HG03565 (cell line): ENCODE results near the gene GOLT1A.

Experiments used
- ATAC-seq: cut with Tn5 transposase; IDR thresholded peaks from one replicate; pipeline ENCODE4 v1.9.1; 2021; ENCODE audit warnings: mild to moderate bottlenecking, moderate library complexity; ENCODE audit not compliant: unreplicated experiment

The GOLT1A gene

GRCh38 chr1:204192589-204193352 is 21.0 kb downstream of the GOLT1A start:
- no peak for ATAC-seq

- no peak for ATAC-seq
Observed at GRCh38 chr1:204192046-204192445, 21.7 kb downstream of the GOLT1A start.

DNA sequence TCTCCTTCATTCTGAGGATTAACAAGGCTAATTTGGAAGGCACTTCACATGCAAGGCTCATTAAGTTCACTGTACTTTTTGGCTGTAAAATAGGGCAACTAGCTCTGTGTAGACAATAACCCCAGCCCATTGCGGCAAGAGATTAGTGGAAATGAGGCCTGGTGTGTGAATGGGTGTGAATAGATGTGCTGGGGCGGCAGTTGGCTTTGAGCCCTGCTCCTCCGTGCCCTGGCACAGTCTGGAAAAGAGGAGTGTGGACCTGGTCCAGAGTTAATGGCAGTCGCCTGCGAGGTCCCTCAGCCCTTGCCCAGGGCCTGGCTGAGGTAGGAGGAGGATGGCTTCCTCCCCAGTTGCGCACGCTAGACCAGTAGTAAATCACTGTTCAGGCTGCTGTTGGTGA is 22.3 kb downstream of the GOLT1A start:
- no peak for ATAC-seq

DNA sequence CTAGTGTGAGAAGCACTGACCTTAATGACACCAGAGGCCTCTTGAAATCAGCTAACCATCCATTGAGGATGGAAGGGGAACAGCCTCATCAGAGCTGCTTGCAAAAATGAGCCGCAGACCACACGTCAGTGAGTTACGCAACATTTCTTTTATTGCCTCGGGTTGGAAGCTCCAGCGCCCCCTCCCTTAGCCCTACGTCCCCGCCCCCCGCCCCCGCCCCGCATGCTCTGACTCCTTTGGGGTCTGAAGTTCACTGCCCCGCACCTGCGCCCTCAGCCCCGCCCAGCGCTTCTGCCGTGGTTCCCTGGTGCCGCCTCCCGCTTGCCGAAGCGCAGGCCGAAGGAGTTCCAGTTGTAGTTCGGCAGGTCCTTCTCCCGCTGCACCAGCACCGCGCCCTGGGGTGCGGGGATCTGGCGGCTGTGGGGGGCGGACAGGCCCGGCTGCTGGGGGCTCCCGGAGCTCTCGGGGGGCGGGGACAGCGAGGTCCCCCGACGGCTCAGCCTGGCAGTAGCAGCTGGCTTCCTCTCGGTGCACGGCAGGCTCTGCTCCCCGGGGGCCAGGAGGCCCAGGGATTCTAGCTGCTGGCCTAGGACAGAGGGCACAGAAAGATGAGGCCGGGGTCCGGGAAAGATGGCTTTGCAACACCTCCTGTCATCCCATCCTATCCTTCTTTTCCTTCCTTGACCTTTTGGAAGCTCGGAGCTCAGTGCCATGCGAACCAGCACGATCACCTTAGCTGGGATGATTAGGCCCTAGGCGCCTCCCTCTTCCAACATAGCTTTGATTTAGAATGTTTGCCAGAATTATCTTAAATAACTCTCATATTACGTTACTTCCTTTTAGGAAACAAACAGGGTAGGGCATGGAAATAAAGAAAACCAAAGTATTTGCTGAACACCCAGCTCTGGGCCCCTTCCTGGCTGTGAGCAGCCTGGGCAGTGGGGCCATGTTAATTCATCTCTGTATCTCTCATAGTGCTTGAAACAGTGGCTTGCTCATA is 23.3 kb downstream of the GOLT1A start:
- no peak for ATAC-seq

GRCh38 chr1:204188959-204189639 is 24.7 kb downstream of the GOLT1A start:
- no peak for ATAC-seq

- no peak for ATAC-seq
Observed at GRCh38 chr1:204186597-204186996, 27.2 kb downstream of the GOLT1A start.

DNA sequence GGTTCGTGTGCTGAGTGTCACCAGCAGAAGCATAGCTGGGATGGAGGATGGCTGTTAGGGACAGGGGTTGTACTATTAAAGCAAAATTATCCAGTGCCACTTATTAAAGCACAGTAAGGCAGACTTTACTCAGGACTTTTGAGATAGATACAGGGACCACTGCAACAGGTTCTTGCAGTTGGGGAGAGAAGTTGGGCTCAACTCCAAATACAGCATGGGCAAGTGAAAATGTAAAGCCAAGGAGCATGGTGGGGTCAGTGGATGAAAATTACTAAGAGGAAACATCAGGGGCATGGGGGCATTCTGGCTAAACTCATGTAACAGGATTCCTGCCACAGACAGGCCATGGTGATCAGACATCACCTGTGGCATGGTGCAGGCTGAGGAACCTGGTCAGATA is 32.7 kb downstream of the GOLT1A start:
- ATAC-seq = no peak

- ATAC-seq = no peak
Observed at GRCh38 chr1:204180133-204180532, 33.7 kb downstream of the GOLT1A start.

DNA sequence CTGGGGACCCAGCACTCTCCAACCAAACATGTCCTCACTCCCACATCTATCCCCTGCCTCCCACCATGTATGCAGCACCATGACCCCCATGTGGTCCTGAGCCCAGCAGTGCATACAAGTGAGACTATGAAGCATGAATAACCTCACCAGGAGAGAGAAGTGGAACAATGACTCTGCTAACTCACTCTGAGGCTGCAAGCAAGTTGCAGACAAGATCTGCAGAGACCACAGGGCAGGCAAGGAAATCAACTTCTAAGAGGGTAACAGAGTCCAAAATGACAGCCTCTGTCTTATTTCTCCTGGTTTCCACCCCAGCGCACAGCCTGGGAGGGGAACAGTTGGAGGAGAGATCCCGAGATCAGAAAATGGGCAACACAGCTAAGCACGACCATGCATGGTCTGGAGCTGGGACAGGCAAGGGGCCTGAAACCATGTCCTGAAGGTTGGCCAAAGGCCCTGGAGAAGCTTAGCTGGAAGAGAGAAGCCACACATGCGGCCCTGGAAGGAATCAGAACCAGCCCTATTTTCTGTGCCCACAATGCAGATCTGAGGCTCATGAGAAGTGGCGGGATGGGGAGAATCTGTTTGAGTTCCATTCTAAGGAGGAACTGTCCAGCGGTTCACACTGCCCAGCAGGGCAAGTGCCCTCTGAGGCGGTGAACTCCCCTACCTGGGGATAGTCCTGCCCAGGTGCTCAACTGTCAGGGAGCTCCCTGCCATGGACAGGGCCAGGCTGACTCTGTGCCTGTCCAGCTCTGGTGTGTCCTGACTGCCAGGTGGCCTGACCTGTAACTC is 35.1 kb downstream of the GOLT1A start:
- ATAC-seq = no peak

DNA sequence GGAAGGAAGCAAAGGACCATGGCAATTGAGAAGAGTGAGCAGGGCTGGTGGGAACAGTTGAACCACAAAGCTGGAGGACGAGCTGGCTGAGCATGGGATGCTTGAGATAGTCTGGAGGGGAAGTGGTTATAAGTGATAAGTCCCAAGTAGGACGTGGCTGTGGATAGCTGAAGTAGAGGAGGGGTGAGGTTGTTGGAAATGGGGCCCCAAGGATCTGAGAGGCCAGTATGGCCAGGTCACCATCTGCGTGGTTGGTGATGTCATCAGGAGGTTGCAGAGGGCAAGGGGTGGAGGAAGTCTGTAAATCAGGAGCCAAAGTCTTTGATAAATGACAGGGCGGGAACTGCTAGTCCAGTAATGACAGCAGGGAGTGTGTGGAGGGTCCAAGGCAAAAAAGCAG is 36.7 kb downstream of the GOLT1A start:
- no peak for ATAC-seq

- no peak for ATAC-seq
Observed at GRCh38 chr1:204176049-204176448, 37.7 kb downstream of the GOLT1A start.

- no peak for ATAC-seq
Observed at GRCh38 chr1:204174958-204175357, 38.8 kb downstream of the GOLT1A start.

DNA sequence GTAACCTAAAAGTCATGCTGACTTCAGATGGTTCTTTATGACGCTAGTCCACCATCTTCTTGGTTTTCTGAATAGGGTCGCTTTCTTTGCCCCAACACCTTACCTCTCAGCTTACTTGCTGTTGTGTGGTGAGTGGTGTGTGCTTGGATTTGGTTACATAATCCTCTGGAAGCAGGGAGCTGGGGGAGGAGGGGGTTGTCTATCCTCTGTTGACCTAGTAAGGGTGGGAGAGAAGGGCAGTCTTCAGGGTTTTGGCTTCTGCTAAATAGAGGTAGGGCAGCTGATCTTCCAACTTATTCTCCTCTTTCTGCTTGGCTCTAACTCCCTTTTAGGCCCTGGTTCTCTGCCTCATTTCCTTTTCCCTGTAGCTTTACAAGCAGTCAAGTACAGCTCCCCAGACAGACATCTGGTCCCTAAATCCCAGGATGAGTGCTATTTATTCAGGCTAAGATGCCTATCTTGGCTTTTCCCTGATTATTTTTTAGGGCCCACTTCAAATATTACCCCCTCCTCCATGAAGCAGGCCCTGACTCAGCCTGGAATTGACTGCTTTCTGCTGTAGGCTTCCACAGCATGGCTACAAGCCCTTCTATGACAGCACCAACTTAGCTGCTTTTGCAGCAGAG is 41.3 kb downstream of the GOLT1A start:
- ATAC-seq = no peak

GRCh38 chr1:204171751-204172178 is 42.0 kb downstream of the GOLT1A start:
- ATAC-seq = no peak

DNA sequence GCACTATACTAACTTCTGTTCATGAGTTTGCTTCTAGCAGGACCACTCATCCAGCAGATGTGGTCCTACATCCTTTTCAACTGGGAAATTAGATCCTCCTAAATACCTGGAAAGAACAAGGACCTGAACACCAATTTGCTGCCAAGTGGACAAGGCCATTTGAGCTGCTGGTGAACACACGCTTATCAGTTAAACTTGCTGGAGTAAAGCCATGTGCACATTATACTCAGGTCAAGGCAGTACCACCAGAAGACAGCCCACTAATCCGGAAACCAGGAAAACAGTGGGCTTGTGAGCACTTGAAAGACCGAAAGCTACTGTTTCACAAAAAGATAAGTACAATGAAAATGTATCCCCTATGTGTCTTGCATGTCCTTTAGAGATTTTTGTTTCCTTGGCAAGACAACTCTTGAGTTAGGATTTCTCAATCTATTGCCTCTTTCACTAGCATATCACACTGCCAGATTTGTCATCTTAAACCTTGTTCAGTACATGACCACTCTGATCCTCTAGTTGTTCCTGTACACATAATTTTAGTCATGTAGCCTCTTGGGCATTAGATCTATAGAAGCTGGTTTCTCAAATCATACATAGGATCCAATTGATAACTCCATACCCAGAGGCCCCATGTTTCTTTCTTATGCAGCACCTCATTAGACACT is 43.2 kb downstream of the GOLT1A start:
- ATAC-seq = no peak

- ATAC-seq = no peak
Observed at GRCh38 chr1:204169858-204170257, 43.9 kb downstream of the GOLT1A start.

- ATAC-seq = no peak
Observed at GRCh38 chr1:204167730-204168129, 46.1 kb downstream of the GOLT1A start.

GRCh38 chr1:204166219-204166618 is 47.6 kb downstream of the GOLT1A start, which contains the start of gene REN:
TSS of gene REN (minus strand) at chr1:204166337. CDS start at chr1:204166293, 44 bp downstream.
- no peak for ATAC-seq

GRCh38 chr1:204162494-204163074 is 51.2 kb downstream of the GOLT1A start:
- ATAC-seq = no peak
